Ecto neural progenitor cell (in vitro differentiated cells): ENCODE measurements around the gene GRIA1.

Experiments used
- DNase-seq: peaks from one replicate; pipeline ENCODE4 v3.0.0-alpha.2; 2018; ENCODE audit warnings: low spot score

GRIA1 gene

DNA sequence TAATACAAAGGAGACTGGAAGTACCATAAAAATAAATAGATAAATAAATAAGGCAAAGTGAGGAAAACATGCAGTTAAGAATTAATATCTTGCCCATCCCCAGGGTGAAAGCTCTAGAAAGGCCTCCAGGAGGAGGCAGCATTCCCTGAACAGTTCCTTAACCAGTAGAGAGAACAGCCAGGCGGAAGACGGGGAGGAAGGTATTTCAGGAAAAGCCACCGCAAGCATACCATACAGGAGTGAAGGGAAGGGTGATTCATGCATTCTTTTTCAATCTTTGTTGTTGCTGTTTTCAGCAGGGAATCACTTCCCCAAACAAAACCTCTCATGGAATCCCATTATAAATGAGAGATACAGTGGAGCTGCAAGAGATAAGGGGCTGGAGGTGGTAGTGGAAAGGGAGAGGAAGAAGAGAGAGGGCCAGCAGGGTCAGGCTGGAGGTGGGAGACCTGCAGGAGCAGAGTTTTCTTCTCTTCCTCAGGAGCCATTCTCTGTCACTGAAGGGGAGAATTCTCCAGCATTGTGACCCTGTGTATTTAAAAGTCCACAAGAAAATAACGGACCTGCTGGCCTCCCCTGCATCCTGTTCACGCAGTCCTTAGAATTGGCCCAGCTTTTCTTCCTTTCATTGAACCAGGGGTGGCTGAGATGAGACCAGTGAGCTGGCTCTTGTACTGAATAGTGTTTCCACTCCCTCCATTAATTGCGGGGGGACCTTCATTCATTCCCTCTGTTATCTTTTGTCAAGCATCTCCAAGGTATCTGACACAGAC, 292.3 kb downstream of the GRIA1 start:
- no peak for DNase-seq

DNA sequence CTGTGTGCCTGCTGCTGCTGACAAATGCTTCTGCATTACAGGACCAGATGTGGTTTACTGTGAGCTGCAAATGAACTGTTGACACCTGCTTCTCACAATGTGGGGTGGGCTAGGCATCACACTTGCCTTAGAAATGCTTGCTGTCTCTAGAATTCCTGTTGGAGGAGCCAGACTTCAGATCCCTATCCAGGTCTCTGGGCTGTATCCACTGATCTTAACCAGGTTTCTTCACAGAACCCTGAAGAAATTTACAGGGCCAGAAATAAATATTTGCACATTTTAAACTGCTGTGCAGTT, 292.8 kb downstream of the GRIA1 start:
- no peak for DNase-seq

DNA sequence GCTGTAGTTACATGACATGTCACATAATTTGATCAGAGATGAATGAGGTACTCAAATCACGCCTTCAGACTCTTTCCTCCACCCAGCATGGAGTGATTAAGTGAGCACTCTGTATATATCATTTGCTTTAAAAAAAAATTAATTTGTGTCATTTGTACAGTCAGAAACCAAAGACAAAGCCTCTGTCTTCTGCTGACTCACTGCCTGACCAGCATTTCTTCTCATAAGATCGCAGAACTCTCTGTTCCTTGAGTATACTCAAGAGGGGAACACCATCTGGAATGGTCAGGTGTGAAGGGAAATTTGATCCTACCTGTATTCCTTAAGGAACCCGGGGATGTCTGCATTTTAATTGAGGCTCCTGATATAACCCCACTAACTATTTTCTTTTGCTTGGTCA, 293.8 kb downstream of the GRIA1 start:
- no peak for DNase-seq

DNA sequence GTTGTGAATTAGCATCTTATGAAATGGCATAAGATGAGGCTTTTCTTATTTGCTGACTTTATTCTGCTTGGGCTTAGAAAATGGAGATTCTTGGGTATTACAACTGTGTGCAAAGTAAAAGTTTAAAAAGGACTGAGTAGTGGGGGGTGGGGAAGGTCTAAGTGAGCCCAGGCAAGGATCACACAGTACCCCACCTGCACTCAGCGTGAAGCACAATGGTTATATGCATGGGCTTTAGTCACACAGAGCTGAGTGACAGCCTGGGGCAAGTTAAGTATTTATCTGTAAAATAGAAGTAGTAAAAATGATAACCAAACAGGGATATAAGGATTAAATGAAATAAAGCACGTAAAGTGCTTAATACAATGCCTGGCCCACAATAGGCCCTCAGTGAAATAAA, 300.9 kb downstream of the GRIA1 start:
- DNase-seq: no peak

DNA sequence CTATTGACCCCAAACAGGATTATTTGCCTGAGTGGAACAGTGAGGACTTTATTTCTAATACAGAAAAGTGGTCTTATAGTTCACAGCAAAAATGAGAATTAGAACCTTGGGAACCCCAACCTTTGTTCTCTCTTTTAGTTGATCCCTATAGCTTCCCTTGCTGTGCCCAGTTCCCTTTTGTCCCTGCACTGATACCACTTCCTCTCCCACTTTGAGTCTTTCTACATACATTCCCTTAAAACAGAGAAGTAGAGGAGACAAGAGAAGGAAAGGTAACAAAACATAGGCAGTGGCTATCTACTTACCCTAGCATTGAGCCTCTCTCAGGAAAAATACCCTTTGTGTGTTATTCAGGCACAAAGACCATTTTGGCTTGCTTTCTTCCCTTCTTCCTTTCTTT, 301.8 kb downstream of the GRIA1 start:
- no peak for DNase-seq

DNA sequence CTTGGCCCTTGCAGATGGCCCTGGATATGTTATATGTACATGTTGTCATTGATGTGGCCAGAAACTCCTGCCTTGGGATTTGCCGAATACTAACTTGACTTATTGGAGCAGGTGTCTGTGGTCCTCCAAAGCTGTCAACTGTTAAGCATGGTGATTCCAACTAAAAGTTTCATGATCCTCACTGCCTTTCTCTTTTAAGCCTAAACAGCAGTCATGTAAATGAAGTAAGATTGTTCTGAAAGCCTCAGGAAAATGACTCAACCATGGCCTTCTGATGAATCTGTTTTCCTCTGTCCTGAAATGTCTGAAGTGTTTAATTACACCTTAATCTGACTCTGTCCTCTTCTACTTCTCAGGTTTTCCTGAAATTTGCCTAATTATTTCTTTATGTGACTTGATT, 303.2 kb downstream of the GRIA1 start:
- no peak for DNase-seq

DNA sequence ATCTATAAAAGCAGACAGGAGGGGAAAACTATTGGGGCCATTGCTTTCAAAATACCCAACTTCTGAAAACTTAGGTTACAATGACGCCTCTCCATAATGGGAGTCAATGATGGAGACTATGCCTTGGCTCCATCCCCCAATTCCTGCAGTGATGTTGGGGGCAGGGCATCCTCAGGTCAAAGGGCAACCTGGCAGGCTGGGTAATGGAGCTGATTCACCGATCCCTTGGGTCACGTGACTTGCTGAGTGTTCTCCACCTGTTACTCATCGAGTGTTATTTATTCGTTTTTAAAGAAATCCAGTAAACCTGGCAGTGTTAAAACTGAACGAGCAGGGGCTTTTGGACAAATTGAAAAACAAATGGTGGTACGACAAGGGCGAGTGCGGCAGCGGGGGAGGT, 303.9 kb downstream of the GRIA1 start:
- peak; percentile 2 for DNase-seq

DNA sequence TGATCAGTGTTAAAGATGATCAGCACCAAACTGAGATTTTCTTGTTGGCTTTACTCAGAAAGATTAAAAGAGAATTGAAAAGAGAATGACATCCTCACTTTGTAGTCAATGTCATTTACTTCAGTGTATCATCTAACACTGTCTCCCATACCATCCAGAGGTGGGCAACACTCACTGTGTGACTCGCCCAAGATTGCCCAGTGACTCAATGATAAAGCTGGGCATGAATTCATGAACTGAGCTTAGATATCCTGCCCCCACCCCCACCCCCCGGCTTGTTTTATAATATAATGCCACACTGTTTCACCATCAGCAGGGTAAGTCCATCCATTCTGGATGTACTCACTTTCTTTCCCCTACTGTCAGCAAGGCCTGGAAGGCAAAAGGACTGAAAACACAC, 306.1 kb downstream of the GRIA1 start:
- peak; percentile 5 for DNase-seq

DNA sequence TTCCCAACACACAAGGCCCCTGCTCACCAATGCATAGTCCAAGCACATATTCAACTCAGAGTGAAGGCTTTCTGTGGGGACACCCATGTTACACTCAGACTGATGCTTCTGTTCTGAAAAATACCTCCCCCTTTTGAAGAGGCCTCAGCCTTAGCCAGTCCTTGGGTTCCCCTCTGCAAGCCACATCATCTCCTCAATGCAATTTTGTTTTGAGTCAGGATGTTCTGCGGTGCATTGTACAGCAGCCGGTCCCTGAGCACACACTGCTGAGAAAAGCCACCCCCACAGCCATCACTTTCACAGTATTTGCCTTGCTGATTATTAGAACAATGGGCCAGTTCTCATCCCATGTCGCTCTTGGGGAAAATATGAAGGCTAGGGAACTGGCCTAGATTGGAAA, 307.0 kb downstream of the GRIA1 start:
- DNase-seq: no peak

DNA sequence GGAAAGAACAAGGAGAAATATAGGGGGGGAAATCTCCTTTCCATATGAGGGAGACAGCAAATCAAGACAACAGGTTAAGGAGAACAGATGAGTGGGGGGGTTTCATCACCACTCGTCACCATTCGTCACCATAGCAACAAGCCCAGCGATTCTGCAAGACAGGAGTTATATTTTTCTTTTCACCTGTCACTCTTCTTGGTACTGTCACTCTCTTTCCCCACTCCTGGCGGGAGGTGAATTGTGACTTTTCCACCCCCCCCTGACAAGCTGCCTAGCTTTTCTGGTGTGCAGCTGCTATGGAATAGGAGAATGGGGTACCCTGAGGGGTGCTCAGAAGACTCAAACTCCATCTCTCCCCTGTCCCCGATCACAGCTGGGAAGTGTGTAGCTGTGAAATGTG, 308.4 kb downstream of the GRIA1 start:
- no peak for DNase-seq

DNA sequence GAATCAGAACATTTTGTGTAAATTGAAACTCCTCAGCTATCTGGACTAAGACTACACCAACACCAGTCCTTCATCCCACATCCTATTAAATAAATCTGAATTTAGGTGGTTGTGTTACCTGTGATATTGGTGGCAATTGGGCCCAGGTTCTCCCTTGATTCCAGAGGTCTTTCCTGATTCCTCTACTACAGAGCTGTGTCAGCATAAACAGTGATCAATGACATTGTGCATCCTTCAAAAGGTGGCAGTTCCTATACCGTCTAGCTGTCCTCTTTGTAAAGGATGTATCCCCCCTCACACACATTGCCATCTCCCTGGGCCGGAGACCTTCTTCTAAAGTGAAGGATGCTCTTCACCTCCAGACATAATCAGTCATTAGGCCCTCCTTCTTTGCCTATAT, 309.0 kb downstream of the GRIA1 start:
- DNase-seq: no peak

DNA sequence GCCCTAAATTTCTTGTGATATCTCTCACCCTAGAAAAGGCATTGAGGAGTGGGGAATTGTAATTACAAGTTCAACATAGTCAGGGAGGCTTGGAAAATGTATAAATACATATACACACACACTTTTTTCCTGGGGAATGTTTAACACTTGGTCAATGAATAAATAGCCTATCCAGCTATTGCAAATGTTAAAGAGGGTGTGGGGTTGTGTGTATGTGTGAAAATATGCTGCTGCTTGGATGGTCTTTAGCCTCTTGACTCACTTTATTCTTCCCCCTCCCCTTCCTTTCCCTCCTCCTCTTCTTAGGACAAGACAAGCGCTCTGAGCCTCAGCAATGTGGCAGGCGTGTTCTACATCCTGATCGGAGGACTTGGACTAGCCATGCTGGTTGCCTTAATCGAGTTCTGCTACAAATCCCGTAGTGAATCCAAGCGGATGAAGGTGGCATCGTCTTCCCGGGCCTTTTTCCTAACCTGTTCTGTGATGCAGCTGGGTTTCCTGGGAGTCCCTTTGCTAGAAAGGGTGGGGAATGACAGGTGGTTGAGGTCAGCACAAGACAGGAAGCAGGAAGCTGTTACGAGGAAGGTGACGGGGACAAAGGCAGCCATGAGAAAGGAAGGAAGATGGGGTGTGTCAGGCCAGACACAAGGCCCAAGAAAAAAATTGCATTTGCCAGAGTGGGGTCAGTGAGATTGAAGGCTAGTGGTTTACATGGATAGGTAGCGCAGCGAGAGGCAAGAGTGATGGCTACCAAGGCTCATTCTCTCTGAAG, 311.8 kb downstream of the GRIA1 start:
- DNase-seq: no peak

DNA sequence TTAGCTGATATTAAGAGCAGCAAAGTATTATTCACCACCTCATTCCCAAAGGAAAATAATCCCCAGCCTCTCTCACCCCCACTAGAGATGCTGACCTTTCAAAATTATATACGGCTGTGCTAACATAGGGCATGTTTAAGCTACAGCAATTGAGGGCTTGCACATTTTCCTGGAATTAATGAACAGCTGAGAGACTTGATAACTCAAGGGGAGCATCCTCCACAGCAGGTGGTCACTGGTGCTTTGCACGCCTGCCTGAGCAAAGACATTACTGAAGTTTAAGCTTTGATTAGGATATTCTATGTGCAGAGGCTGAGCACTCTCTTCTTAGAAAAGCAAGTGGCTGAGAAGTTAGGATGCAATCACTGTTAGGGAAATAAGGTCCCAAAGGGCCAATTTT, 317.3 kb downstream of the GRIA1 start:
- DNase-seq: no peak

DNA sequence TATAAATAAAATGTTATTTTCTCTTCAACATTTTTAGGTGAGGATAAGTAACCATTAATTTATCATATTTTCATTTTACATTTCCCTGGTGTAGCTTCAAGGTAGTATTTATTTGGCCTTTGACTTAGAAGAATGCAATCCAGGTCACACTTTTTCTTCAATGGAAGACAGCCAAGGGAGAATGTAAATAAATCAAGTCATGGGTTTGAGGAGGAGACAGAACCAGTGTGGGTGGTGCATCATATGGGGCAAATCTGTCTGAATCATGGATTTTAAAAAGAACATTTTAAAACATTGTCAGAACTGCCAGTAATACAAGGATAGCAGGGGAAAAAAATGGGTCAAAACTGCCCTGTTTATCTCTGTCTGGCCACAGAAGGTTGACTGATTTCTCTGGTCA, 318.7 kb downstream of the GRIA1 start:
- DNase-seq: no peak

DNA sequence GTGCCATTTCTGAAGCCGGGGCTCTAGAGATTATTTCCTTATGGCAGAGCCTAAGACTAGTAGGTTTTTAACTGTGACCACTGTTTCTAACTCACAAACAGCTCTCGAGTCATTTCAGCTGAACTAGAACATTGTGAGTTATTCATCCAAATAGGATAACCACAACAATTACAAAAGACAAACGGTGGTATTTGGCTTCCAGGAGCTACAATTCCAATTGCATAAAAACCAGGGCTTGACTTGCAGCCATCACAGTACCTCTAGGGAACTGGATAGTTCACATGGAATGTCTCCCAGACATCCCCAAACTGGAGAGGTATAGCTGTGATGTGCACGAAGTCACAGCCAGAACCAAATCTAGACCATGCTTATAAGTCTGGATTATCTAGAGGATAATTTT, 323.4 kb downstream of the GRIA1 start:
- no peak for DNase-seq

DNA sequence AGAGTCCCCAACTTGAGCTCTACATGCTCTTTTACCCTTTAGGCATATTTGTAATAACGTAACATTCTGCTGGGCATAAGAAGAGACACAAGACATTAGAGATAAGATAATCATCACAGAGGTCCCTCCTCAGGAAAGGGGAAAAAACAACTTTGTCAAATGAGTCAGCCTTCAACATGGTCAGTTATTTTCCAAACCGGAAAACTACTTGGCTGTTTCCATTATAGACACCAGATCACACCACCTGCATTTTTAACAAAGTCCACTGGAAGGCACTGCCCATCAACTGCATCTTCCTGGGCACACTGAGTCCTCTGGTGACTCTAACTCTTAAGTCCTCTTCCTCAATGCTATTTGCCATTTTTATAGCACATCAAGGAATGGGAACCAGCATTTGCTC, 326.4 kb downstream of the GRIA1 start:
- no peak for DNase-seq

DNA sequence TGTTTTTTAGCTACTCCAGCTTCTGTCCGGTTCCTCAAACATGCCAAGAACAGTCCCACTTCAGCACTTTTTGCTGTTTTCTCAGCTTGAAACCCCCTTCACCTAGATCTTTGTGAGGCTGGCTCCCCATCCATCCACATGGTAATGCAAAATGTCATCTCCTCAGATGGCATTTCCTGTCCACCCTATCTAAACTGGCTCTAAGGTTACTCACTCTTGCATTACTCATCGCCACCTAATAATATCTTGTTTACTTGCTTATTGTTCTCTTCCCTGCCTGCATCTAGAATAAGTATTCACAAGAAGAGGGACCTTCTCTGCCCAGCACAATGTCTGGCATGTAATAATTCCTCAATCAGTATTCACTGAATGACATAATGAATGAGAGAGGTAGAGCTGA, 328.2 kb downstream of the GRIA1 start:
- no peak for DNase-seq

DNA sequence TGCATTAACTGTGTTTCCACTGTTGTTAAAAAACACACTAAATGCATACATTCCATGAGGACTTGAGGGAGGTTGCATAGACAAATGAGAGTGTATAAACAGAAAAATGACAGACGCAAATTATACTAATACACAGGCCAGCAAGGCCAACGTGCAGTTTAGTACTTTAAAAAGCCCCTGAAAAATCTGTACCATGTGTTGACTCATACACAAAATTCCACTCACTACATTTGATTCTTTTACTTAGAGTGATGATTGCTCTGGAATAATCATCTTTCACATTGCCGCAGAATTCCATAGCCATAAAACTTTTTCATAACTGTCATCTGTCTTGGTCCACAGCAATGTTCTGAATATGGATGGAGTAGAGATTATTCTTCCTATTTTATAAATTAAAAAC, 332.6 kb downstream of the GRIA1 start:
- no peak for DNase-seq

DNA sequence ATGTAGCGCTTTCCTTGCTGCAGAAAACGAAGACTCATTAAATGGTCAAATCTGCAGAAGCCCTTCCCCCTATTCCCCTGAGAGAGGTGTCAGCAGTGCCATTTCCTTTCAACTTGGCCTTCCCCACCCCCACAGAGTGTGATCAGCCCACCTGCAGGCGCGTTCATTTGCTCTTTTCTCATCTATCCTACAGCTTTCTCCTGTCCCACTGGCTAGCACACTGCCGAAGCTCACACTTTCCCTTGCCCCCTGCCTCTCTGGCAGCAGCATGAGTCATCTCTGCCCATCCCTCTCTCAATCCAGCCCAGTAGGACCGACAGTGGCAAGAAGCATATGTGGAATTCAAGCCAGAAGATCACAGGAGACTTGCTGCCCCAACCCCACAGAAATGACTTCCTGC, 334.4 kb downstream of the GRIA1 start:
- no peak for DNase-seq

DNA sequence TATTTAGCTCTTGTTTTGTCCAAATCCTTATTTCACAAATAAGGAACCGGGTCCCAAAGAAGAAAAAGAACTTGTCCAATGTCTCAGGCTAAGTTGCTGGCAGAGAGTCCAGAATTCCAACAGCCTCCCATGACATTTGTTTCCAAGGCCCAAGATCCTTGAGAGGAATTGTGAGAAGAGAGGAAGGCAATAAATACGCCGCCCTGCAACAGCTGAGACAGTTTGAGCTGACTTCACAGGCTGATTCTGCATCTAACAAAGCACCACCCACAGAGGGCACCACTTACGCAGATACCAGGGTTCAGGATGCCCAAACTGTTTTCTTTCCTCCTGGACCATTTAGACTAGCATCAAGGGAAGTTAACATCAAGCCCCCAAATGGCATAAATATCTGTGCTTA, 336.9 kb downstream of the GRIA1 start:
- no peak for DNase-seq

DNA sequence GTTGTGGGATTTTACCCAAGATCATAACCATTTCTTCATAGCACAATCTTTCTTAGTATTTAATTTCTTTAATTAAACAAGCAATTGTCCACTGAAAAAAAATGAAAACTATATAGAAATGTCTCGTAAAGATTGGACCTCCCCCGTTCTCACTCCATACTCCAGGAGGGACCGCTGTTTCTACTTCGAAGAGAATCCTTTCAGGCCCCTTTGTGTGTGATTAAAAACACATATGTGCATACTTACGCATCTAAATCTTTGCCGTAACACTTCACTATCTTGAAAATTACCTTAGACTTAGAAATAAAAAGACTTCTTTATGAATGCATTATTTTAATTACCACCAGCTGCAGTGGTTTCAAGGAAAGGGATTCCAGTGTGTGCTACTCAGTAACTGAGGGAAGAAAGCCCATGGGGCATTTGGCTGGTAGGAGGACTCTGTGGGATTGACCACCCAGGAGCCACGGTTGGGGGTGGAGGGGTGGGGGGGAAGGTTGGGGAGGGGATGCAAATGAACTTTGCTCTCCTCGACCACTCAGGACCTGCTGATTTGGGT, 339.1 kb downstream of the GRIA1 start:
- DNase-seq: no peak

DNA sequence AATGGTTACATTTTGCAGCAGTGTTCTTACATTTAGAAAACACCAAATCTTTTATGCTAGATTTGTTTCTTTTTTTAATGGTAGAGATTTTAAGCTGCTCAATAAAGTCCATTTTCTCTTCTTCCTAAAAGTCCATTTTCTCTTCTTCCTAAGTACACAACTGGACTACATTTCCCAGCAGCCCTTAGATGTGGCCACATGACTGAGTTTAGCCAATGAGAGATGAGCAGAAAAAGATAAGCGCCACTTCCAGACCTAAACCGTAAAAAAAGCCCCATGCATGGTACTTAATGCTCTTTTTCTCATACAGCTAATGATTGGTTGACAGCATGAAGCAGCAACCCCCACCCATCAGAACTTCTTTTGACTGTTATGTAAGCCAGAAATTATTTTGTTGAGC, 341.5 kb downstream of the GRIA1 start:
- no peak for DNase-seq

DNA sequence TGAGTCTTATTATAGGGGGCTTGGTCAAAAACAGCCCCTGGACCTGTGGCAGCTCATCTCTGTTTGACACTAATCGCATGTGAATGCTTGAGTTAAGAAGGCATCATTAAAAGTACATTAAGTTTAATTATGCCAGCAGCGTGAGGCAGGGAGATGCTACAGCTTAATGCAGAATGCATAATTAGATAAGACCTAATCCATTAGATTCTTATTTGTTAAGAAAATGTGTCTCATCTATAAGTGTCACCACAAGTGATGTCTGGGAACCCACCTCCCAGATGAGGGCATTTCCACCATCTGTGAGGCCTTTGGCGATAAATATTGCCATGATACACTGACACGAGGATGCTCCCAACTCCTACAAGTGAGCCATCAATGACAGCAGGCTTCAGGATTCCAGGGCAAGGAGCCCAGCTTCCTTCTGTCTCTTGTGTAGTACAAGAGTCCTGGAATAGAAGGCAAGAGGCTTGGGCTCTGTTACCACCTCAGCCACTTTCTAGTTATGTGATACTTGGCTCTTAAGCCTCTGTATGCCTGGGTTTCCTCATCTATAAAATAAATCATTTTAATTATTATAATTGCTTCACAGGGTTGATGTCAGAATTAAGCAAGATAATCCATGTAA, 345.5 kb downstream of the GRIA1 start:
- DNase-seq: no peak
